ENCODE data around the gene DEXI.
"Not testable (repeated sequence)": the region's sequence is repeated elsewhere in the genome, so short reads cannot be mapped to it uniquely, and the experiment has no call there.

DEXI gene

GRCh38 chr16:10926867-10927266 is 15.4 kb downstream of the DEXI start:
- no peak for DNase-seq (ENCODE audit: low read depth)

GRCh38 chr16:10926094-10926493 is 16.2 kb downstream of the DEXI start:
- DNase-seq (ENCODE audit: low read depth): no peak

GRCh38 chr16:10925285-10925684 is 17.0 kb downstream of the DEXI start:
- DNase-seq (ENCODE audit: low read depth): not testable (repeated sequence)

GRCh38 chr16:10923650-10924214 is 18.5 kb downstream of the DEXI start:
- DNase-seq (ENCODE audit: low read depth): no peak

- no peak for DNase-seq (ENCODE audit: low read depth)
Observed at GRCh38 chr16:10923146-10923649, 19.1 kb downstream of the DEXI start.

GRCh38 chr16:10922328-10923145 is 19.7 kb downstream of the DEXI start:
- no peak for DNase-seq (ENCODE audit: low read depth)

GRCh38 chr16:10921536-10922327 is 20.5 kb downstream of the DEXI start:
- no peak for DNase-seq (ENCODE audit: low read depth)

- no peak for DNase-seq (ENCODE audit: low read depth)
Observed at GRCh38 chr16:10920726-10921427, 21.4 kb downstream of the DEXI start.

- no peak for DNase-seq (ENCODE audit: low read depth)
Observed at GRCh38 chr16:10919003-10919351, 23.3 kb downstream of the DEXI start.

- DNase-seq (ENCODE audit: low read depth): peak; percentile 75
Observed at GRCh38 chr16:10918294-10919002, 23.8 kb downstream of the DEXI start.

- no peak for DNase-seq (ENCODE audit: low read depth)
Observed at GRCh38 chr16:10916534-10916933, 25.7 kb downstream of the DEXI start.

GRCh38 chr16:10911267-10911666 is 31.0 kb downstream of the DEXI start:
- no peak for DNase-seq (ENCODE audit: low read depth)

GRCh38 chr16:10907757-10908045 is 34.6 kb downstream of the DEXI start:
- DNase-seq (ENCODE audit: low read depth): no peak

- DNase-seq (ENCODE audit: low read depth): no peak
Observed at GRCh38 chr16:10906914-10907756, 35.1 kb downstream of the DEXI start.

GRCh38 chr16:10906482-10906881 is 35.8 kb downstream of the DEXI start:
- no peak for DNase-seq (ENCODE audit: low read depth)

- DNase-seq (ENCODE audit: low read depth): no peak
Observed at GRCh38 chr16:10902999-10903398, 39.3 kb downstream of the DEXI start.

GRCh38 chr16:10897134-10897533 is 45.1 kb downstream of the DEXI start:
- DNase-seq (ENCODE audit: low read depth): no peak

- DNase-seq (ENCODE audit: low read depth): no peak
Observed at GRCh38 chr16:10896723-10897122, 45.5 kb downstream of the DEXI start.

- no peak for DNase-seq (ENCODE audit: low read depth)
Observed at GRCh38 chr16:10896165-10896564, 46.1 kb downstream of the DEXI start.

GRCh38 chr16:10895053-10895946 is 47.0 kb downstream of the DEXI start:
- DNase-seq (ENCODE audit: low read depth): no peak
